Neural cell (in vitro differentiated cells): ENCODE results near the gene DNAH6. TPM values are rescaled to one million over a fixed set of nuclear protein-coding genes. Genes with fewer than 3 reads are reported as not detected.

Experiments used
- H2AFZ ChIP-seq: fragments of 200-600, 300-800 bp; sonication (generic), shearing (Covaris generic); 2 replicates; pipeline ENCODE4 v1.6.0; 2014; ENCODE audit warnings: low read depth, mild to moderate bottlenecking, antibody characterized with exemption, low read length, moderate library complexity
- H3F3A ChIP-seq: fragments of 200-600 bp; shearing (Covaris generic); 2 replicates; pipeline ENCODE4 v1.6.1; 2016; ENCODE audit warnings: mild to moderate bottlenecking, moderate library complexity, mixed read lengths, antibody characterized with exemption, low read length; ENCODE audit not compliant: insufficient read depth, poor library complexity, severe bottlenecking
- H3K27ac ChIP-seq: fragments of 200-600, 300-800 bp; sonication (generic), shearing (Covaris generic); 2 replicates; pipeline ENCODE4 v1.5.1; 2014; ENCODE audit warnings: mild to moderate bottlenecking, low read length, moderate library complexity
- H3K27me3 ChIP-seq: fragments of 300-800, 200-600 bp; sonication (generic), shearing (Covaris generic); 2 replicates; pipeline ENCODE4 v1.6.0; 2014; ENCODE audit warnings: mild to moderate bottlenecking, low read depth, low read length, moderate library complexity; ENCODE audit not compliant: insufficient read depth
- H3K36me3 ChIP-seq: fragments of 300-800, 200-600 bp; sonication (generic), shearing (Covaris generic); 2 replicates; pipeline ENCODE4 v1.5.1; 2014; ENCODE audit warnings: mild to moderate bottlenecking, antibody characterized with exemption, low read length, moderate library complexity; ENCODE audit not compliant: insufficient read depth
- H3K4me2 ChIP-seq: fragments of 300-800, 200-600 bp; sonication (generic), shearing (Covaris generic); 2 replicates; pipeline ENCODE4 v1.6.0; 2014; ENCODE audit warnings: mild to moderate bottlenecking, low read length
- H3K4me3 ChIP-seq: fragments of 300-800, 200-600 bp; sonication (generic), shearing (Covaris generic); 2 replicates; pipeline ENCODE4 v1.5.1; 2014; ENCODE audit warnings: mild to moderate bottlenecking, low read length, moderate library complexity
- H3K79me2 ChIP-seq: fragments of 200-600 bp; shearing (Covaris generic); replicated peaks from 2 replicates; pipeline ENCODE4 v1.6.0; 2014; ENCODE audit warnings: mild to moderate bottlenecking, low read length, moderate library complexity; ENCODE audit not compliant: insufficient read depth
- H3K9ac ChIP-seq: fragments of 300-800, 200-600 bp; sonication (generic), shearing (Covaris generic); 2 replicates; pipeline ENCODE4 v1.6.1; 2016; ENCODE audit warnings: mild to moderate bottlenecking, low read length, mixed read lengths
- H3K9me2 ChIP-seq: fragments of 200-600 bp; shearing (Covaris generic); 2 replicates; pipeline ENCODE4 v1.6.1; 2016; ENCODE audit warnings: mild to moderate bottlenecking, low read length, mixed read lengths; ENCODE audit not compliant: insufficient read depth
- H3K9me3 ChIP-seq: fragments of 200-600, 300-800 bp; sonication (generic), shearing (Covaris generic); 2 replicates; pipeline ENCODE4 v1.6.1; 2016; ENCODE audit warnings: mild to moderate bottlenecking, mixed run types, low read length, moderate library complexity, mixed read lengths
- H4K20me1 ChIP-seq: fragments of 200-600 bp; shearing (Covaris generic); 2 replicates; pipeline ENCODE4 v1.6.1; 2016; ENCODE audit warnings: mild to moderate bottlenecking, mixed run types; ENCODE audit not compliant: insufficient read depth
- EP300 ChIP-seq: fragments of 450-650 bp; conservative IDR thresholded peaks from 2 replicates; pipeline ENCODE4 v1.6.1; 2014; ENCODE audit warnings: antibody characterized with exemption, mild to moderate bottlenecking, moderate library complexity; ENCODE audit not compliant: poor library complexity, severe bottlenecking
- EZH2 ChIP-seq: fragments of 200-600, 300-800 bp; shearing (Covaris generic), sonication (generic); IDR thresholded peaks from 2 replicates; pipeline ENCODE4 v1.6.1; 2014; ENCODE audit warnings: antibody characterized with exemption, low read length, borderline replicate concordance, mild to moderate bottlenecking; ENCODE audit not compliant: insufficient read depth, poor library complexity, severe bottlenecking
- MXI1 ChIP-seq: fragments of 450-650 bp; conservative IDR thresholded peaks from 2 replicates; pipeline ENCODE4 v1.6.1; 2014; ENCODE audit warnings: antibody characterized with exemption, mild to moderate bottlenecking; ENCODE audit not compliant: poor library complexity, severe bottlenecking
- POLR2AphosphoS5 ChIP-seq: IDR thresholded peaks from 2 replicates; pipeline ENCODE4 v1.6.1; 2012
- RAD21 ChIP-seq: fragments of 450-650 bp; conservative IDR thresholded peaks from 2 replicates; pipeline ENCODE4 v1.6.1; 2014; ENCODE audit warnings: antibody characterized with exemption, mild to moderate bottlenecking, moderate library complexity
- SMC3 ChIP-seq: fragments of 450-650 bp; conservative IDR thresholded peaks from 2 replicates; pipeline ENCODE4 v1.6.1; 2014; ENCODE audit warnings: antibody characterized with exemption, mild to moderate bottlenecking, moderate library complexity; ENCODE audit not compliant: poor library complexity
- TAF1 ChIP-seq: IDR thresholded peaks from 2 replicates; pipeline ENCODE4 v1.6.1; 2012; ENCODE audit warnings: low read depth
- polyA plus RNA-seq: library from polyadenylated mRNA; depleted of rRNA; stranded (reverse); fragments of >200 nt; gene quantifications from 2 replicates; pipeline ENCODE4 v1.2.3, GENCODE V29; 2014
- TF ChIP-seq, protein P1 (sequence below): fragments of 450-650 bp; IDR thresholded peaks from 2 replicates; pipeline ENCODE4 v1.5.1; 2014; ENCODE audit warnings: antibody characterized with exemption, mild to moderate bottlenecking, moderate library complexity; ENCODE audit not compliant: poor library complexity, severe bottlenecking
- TF ChIP-seq, protein P2 (sequence below): IDR thresholded peaks from 2 replicates; pipeline ENCODE4 v1.6.1; 2012; ENCODE audit warnings: borderline replicate concordance

Gene DNAH6
- polyA plus RNA-seq, 1 donor from 2014 or later: 2.1 TPM

DNA sequence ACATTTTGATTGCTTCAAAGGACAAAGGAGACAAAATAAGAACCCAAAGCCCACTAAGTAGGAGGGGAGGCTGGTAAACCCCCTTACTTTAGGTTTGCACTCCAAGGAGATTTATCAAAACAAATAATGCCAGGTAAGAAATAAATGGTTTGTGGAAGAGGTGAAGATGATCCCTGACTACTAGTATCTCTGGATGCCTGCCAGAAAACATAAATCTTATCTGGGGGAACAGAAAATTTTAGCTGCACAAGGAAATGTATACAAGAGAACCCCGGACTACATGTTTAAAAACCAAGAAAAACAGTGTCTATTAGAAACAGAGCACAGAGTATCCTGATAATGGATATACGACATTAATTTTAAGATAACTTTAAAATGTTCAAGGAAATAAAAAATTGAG lies 250.5 kb downstream of the DNAH6 start:
- Histone ChIP-seq H3K36me3 (no peaks in the 10 kb centered on the region), H3K27me3 (no peaks in the 10 kb centered on the region)

DNA sequence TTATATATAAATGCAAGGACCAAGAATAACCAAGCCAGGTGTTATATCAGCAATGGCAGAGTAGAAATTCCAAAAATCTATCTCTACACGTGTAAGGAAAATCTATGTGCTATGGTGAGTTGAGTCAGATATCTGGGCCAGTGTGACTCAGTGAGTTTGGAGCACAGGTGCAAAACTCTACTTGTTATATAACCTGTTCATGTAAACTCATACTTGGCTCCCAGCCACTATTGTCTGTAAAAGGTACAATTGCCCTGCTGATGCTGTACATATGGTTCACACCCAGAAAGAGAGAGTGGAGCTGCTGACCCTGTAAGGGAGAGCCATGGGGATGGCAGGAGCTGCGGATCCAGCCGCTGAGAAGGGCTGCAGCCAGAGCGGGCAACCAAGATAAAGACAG lies 252.5 kb downstream of the DNAH6 start:
- no peak overlapping the region for H3K4me2 ChIP-seq
- TF ChIP-seq, protein P1, sequence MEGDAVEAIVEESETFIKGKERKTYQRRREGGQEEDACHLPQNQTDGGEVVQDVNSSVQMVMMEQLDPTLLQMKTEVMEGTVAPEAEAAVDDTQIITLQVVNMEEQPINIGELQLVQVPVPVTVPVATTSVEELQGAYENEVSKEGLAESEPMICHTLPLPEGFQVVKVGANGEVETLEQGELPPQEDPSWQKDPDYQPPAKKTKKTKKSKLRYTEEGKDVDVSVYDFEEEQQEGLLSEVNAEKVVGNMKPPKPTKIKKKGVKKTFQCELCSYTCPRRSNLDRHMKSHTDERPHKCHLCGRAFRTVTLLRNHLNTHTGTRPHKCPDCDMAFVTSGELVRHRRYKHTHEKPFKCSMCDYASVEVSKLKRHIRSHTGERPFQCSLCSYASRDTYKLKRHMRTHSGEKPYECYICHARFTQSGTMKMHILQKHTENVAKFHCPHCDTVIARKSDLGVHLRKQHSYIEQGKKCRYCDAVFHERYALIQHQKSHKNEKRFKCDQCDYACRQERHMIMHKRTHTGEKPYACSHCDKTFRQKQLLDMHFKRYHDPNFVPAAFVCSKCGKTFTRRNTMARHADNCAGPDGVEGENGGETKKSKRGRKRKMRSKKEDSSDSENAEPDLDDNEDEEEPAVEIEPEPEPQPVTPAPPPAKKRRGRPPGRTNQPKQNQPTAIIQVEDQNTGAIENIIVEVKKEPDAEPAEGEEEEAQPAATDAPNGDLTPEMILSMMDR: no peak
- TF ChIP-seq SMC3 (no peak), MXI1 (no peak), POLR2AphosphoS5 (no peak), TAF1 (no peak), EZH2 (no peak), RAD21 (no peak), EP300 (no peak)
- TF ChIP-seq, protein P2, sequence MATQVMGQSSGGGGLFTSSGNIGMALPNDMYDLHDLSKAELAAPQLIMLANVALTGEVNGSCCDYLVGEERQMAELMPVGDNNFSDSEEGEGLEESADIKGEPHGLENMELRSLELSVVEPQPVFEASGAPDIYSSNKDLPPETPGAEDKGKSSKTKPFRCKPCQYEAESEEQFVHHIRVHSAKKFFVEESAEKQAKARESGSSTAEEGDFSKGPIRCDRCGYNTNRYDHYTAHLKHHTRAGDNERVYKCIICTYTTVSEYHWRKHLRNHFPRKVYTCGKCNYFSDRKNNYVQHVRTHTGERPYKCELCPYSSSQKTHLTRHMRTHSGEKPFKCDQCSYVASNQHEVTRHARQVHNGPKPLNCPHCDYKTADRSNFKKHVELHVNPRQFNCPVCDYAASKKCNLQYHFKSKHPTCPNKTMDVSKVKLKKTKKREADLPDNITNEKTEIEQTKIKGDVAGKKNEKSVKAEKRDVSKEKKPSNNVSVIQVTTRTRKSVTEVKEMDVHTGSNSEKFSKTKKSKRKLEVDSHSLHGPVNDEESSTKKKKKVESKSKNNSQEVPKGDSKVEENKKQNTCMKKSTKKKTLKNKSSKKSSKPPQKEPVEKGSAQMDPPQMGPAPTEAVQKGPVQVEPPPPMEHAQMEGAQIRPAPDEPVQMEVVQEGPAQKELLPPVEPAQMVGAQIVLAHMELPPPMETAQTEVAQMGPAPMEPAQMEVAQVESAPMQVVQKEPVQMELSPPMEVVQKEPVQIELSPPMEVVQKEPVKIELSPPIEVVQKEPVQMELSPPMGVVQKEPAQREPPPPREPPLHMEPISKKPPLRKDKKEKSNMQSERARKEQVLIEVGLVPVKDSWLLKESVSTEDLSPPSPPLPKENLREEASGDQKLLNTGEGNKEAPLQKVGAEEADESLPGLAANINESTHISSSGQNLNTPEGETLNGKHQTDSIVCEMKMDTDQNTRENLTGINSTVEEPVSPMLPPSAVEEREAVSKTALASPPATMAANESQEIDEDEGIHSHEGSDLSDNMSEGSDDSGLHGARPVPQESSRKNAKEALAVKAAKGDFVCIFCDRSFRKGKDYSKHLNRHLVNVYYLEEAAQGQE: no peak
- H3K9ac ChIP-seq: no peak overlapping the region
- no peaks in the 10 kb centered on the region for H3K79me2 ChIP-seq
- H4K20me1 ChIP-seq: no peaks in the 10 kb centered on the region
- no peak overlapping the region for H2AFZ ChIP-seq
- H3K36me3 ChIP-seq: no peaks in the 10 kb centered on the region
- no peak overlapping the region for H3K4me3 ChIP-seq
- H3K27ac ChIP-seq: no peak overlapping the region
- no peaks in the 10 kb centered on the region for H3K9me3 ChIP-seq
- H3K9me2 ChIP-seq: no peaks in the 10 kb centered on the region
- no peaks in the 10 kb centered on the region for H3F3A ChIP-seq
- no peaks in the 10 kb centered on the region for H3K27me3 ChIP-seq

More for the DNA sequence above, 250.5 kb downstream of the DNAH6 start:
- TF ChIP-seq, protein P1: no peak
- no peak for TF ChIP-seq MXI1
- TF ChIP-seq, protein P2: no peak
- no peak for TF ChIP-seq POLR2AphosphoS5
- TF ChIP-seq SMC3: no peak
- no peak for TF ChIP-seq EZH2
- no peak for TF ChIP-seq RAD21
- TF ChIP-seq TAF1: no peak
- TF ChIP-seq EP300: no peak
- no peak overlapping the region for H2AFZ ChIP-seq
- H3K4me3 ChIP-seq: no peak overlapping the region
- no peak overlapping the region for H3K9ac ChIP-seq
- no peaks in the 10 kb centered on the region for H3K9me3 ChIP-seq
- H3K79me2 ChIP-seq: no peaks in the 10 kb centered on the region
- H4K20me1 ChIP-seq: no peaks in the 10 kb centered on the region
- no peaks in the 10 kb centered on the region for H3K9me2 ChIP-seq
- H3F3A ChIP-seq: no peaks in the 10 kb centered on the region
- no peak overlapping the region for H3K4me2 ChIP-seq
- H3K27ac ChIP-seq: no peak overlapping the region
